CD4-positive, alpha-beta T cell treated with Interleukin-6 at 100 ng/mL for 8 hours (primary cell): ENCODE data around the gene GRPR.
"Not testable (repeated sequence)": the region's sequence is repeated elsewhere in the genome, so short reads cannot be mapped to it uniquely, and the experiment has no call there.

Source experiments
- DNase-seq: peaks from one replicate; pipeline ENCODE4 v3.0.0-alpha.2; 2020; ENCODE audit warnings: mixed read lengths, low spot score

Gene GRPR

DNA sequence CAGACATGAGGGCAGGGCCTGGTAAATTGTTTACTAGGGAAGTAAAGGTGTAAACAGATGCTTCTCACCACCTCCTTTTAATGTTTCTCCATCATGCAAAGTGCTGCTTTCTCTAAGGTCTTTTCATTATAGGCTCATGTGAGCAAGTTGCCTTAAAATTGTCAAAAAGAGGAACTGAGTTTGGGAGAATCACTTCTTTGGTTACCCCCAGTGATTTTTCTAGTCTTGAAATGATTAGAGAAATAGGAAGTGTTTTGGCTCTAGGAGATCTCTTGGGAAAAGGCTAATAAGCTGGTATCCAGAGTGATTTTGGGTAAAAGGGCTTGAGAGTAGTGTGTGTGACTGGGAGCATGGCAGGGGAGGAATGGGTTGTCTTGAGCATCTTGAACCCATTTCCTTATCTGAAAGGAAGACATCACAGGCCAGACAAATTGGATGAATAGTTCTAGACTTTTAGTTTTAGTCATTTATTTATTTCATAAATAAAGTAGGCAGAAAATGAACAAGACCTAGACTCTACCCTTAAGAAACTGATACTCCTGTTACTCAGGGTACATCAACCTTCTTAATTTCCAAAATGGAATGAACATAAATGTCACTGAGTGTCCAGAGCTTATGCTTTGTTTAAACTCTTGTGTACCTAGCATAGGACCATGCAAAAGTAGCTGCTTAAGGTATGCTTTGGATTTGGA lies 14.2 kb downstream of the GRPR start:
- DNase-seq = no peak

- DNase-seq = no peak
Measured at GRCh38 chrX:16138108-16138427, 14.7 kb downstream of the GRPR start.

GRCh38 chrX:16140448-16140847 lies 17.1 kb downstream of the GRPR start:
- DNase-seq = no peak

DNA sequence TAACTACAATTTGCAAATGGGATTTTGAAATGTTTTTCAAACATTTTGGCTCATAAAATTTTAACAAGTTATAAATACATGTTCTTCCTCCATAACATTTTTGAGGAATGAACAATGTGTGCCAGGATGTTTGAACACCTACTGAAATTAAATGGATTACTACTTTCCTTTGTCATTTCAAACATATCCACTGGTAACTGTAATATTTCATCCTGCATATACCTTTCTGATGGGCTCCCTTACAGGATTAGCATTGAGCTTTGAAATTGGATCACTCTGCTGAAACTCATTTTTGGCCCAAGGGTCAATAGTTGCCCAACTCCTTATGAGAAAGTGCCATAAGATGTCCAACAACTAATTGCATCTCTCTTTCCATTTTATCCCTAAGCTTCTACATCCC lies 17.6 kb downstream of the GRPR start:
- DNase-seq = no peak

- no peak for DNase-seq
Measured at GRCh38 chrX:16141422-16142245, 18.3 kb downstream of the GRPR start.

GRCh38 chrX:16142246-16142558 lies 18.8 kb downstream of the GRPR start:
- no peak for DNase-seq

GRCh38 chrX:16143968-16144367 lies 20.6 kb downstream of the GRPR start:
- no peak for DNase-seq

DNA sequence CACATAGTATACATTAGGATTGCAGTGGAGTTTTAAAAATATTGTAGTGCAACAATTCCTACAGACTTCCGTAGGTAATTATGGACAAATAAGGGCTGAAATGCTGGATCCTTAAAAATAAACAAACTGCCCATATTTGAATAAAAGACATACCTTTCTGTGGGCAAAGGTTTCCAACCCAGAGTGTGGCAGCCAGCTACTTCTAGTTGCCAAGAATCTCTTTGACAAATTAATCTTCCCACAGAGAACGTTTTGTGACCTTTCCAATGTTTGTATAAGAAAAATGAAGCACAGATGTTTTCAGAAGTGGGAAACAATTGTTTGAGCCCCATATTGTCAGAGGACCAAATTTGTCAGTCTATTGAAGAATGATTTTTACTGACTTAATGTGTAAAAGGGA lies 21.1 kb downstream of the GRPR start:
- DNase-seq = no peak

DNA sequence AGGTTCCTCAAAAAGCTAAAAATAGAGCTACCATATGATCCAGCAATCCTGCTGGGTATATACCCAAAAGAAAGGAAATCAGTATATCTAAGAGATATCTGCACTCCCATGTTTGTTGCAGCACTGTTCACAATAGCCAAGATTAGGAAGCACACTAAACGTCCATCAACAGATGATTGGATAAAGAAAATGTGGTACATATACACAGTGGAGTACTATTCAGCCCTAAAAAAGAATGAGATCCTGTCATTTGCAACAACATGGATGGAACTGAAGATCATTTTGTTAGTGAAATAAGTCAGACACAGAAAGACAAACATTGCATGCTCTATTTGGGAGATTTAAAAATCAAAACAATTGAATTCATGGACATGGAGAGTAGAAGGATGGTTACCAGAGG lies 21.7 kb downstream of the GRPR start:
- DNase-seq = not testable (repeated sequence)

DNA sequence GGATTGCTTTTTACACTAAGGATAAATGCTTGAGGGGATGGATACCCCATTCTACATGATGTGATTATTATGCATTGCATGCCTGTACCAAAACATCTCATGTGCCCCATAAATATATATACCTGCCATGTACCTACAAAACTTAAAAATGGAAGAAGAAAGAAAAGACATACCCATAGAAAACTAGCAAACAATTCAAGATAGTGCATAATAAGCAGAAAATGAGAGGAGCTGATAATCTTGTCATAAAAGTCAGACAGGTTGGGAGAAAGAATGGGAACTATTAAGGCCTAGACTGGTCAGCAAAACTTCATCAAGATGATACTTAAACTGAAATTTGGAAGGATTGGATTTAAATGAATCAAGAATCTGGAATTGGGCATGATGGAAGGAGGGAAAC lies 22.3 kb downstream of the GRPR start:
- DNase-seq = no peak

DNA sequence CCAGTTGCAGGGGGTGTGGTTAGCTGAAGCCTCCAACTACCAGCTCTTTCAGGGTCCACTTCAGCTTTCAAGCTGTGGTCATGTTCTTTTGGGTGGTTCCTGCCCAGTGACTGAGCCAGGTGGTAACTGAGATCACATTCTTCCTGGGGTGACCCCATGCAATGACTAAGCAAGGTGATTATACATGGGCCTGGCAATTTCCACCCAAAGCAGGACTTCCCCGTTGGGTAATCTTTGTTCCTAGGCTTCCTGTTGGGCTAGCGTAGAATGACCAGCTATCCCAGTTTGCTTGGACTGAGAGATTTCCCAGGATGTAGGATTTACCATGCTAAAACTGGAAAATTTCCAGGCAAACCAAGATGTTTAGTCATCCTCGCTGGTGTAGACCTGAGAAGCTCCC lies 25.5 kb downstream of the GRPR start:
- DNase-seq = no peak

- DNase-seq = no peak
Measured at GRCh38 chrX:16155581-16156096, 32.3 kb downstream of the GRPR start.

- no peak for DNase-seq
Measured at GRCh38 chrX:16156692-16157331, 33.4 kb downstream of the GRPR start.

GRCh38 chrX:16160729-16161128 lies 37.4 kb downstream of the GRPR start:
- DNase-seq = no peak

- not testable (repeated sequence) for DNase-seq
Measured at GRCh38 chrX:16161173-16161572, 37.8 kb downstream of the GRPR start.

GRCh38 chrX:16162391-16162790 lies 39.0 kb downstream of the GRPR start:
- no peak for DNase-seq

GRCh38 chrX:16164748-16165147 lies 41.4 kb downstream of the GRPR start:
- no peak for DNase-seq

GRCh38 chrX:16167181-16167580 lies 43.8 kb downstream of the GRPR start, which contains the start of gene MAGEB17:
MAGEB17 (plus strand) TSS chrX:16167481; CDS start chrX:16170383, 2,902 bp downstream.
- no peak for DNase-seq

DNA sequence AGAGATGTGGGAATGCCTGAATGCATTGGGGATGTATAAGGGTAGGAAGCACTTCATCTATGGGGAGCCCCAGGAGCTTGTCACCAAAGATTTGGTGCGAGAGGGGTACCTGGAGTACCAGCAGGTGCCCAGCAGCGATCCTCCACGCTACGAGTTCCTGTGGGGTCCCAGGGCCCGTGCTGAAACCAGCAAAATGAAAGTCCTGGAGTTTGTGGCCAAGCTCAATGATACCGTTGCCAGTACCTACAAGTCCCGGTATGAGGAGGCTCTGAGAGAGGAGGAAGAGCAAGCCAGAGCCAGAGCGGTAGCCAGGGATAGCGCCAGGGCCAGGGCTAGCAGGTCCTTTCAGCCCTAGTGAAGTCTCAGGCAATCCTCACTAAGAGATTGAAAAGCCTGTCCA lies 47.7 kb downstream of the GRPR start:
- DNase-seq = no peak

GRCh38 chrX:16171944-16172343 lies 48.6 kb downstream of the GRPR start:
- no peak for DNase-seq

- DNase-seq = no peak
Measured at GRCh38 chrX:16172391-16172790, 49.0 kb downstream of the GRPR start.

- DNase-seq = no peak
Measured at GRCh38 chrX:16175329-16176061, 52.1 kb downstream of the GRPR start.
